Measurements from ENCODE around the gene SNRPN.

GRCh38 chr15:24957691-24958090 lies 2.9 kb downstream of the SNRPN start:
- TF ChIP-seq CTCF (IDR thresholded peaks at IDR 0.05) (no peak), POLR2A (IDR thresholded peaks at IDR 0.05; ENCODE audit: low read depth) (no peak), POLR2AphosphoS5 (IDR thresholded peaks at IDR 0.05) (no peak)
